GM19238 (cell line): ENCODE data around the gene GADD45GIP1.

Source experiments
- DNase-seq: peaks from one replicate; pipeline ENCODE4 v3.0.0; 2011; ENCODE audit warnings: low spot score; ENCODE audit not compliant: insufficient read length

Gene GADD45GIP1

GRCh38 chr19:12913011-12913561 lies 43.9 kb downstream of the GADD45GIP1 start:
- DNase-seq, result no peak

- no peak for DNase-seq
Measured at GRCh38 chr19:12912571-12912970, 44.5 kb downstream of the GADD45GIP1 start.

DNA sequence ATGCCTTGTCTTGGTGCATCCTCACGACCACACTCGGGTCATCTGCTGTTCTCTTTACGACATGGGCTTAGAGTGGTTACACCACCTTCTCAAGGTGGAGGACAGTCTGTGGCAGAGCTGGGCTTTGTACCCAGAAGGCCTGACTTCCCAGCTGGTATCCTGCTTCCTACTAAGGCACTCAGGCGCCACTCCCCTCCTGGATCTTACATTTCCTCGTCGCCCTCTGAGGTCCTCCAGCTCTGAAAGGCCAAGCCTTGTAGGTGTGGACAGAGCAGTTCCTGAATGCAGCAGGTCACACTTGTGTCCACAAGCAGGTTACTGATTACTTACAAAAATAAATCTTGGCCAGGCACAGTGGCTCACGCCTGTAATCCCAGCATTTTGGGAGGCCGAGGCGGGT lies 49.9 kb downstream of the GADD45GIP1 start:
- DNase-seq, result no peak
